ENCODE results near the gene CCNO.

DNA sequence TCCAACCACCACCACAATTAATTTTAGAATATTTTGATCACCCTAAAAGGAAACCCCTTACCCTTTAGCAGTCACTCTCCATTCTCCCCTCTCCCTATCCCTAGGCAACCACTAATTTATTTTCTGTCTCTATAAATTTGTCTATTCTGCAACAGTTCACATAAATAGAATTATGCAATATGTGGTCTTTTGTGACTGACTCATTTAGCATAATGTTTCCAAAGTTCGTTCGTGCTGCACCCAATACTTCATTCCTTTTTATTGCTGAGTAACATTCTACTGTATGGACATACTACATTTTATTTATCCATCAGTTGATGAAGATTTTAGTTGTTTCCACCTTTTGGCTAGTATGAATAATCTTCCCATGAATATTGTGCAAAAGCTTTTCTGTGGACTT lies 42.2 kb downstream of the CCNO start:
- TF ChIP-seq NFRKB (IDR thresholded peaks at IDR 0.05) (no peak), TARDBP (IDR thresholded peaks at IDR 0.05) (no peak), SP1 (IDR thresholded peaks at IDR 0.05) (no peak), FOXA1 (IDR thresholded peaks at IDR 0.05) (no peak), ZNF384 (IDR thresholded peaks at IDR 0.05) (no peak)
- TF ChIP-seq, protein P1, sequence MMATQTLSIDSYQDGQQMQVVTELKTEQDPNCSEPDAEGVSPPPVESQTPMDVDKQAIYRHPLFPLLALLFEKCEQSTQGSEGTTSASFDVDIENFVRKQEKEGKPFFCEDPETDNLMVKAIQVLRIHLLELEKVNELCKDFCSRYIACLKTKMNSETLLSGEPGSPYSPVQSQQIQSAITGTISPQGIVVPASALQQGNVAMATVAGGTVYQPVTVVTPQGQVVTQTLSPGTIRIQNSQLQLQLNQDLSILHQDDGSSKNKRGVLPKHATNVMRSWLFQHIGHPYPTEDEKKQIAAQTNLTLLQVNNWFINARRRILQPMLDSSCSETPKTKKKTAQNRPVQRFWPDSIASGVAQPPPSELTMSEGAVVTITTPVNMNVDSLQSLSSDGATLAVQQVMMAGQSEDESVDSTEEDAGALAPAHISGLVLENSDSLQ (IDR thresholded peaks at IDR 0.05) = no peak
